HEK293T (cell line): ENCODE results near the gene SNX9.

Experiments used
- CTCF ChIA-PET: fragments of 350-600 bp; formaldehyde crosslinking; extraction: SDS; loops from one replicate; lab custom pipeline; 2021; ENCODE audit warnings: antibody characterized with exemption, inconsistent platforms; lab: Yijun Ruan, JAX
- POLR2A ChIA-PET: fragments of 350-600 bp; formaldehyde crosslinking; extraction: SDS; loops from one replicate; lab custom pipeline; 2020; ENCODE audit warnings: antibody characterized with exemption, inconsistent platforms; lab: Yijun Ruan, JAX
- DNase-seq: peaks from one replicate; pipeline ENCODE4 v3.0.0; 2012; ENCODE audit warnings: mixed read lengths; ENCODE audit errors: extremely low spot score
- ARNT ChIP-seq: fragments of 450-650 bp; IDR thresholded peaks from 2 replicates; pipeline ENCODE4 v1.6.1; 2017; ENCODE audit warnings: mild to moderate bottlenecking
- BHLHE40 ChIP-seq: fragments of 450-650 bp; IDR thresholded peaks from 2 replicates; pipeline ENCODE4 v1.6.1; 2016; ENCODE audit warnings: mild to moderate bottlenecking, moderate library complexity, borderline replicate concordance
- CTBP1 ChIP-seq: fragments of 450-650 bp; IDR thresholded peaks from 2 replicates; pipeline ENCODE4 v1.6.1; 2016; ENCODE audit warnings: borderline replicate concordance
- ELF4 ChIP-seq: fragments of 450-650 bp; IDR thresholded peaks from 2 replicates; pipeline ENCODE4 v1.6.1; 2017; ENCODE audit warnings: antibody characterized with exemption
- FOXA1 ChIP-seq: fragments of 450-650 bp; IDR thresholded peaks from 2 replicates; pipeline ENCODE4 v1.6.1; 2016; ENCODE audit warnings: mild to moderate bottlenecking
- FOXK2 ChIP-seq: fragments of 450-650 bp; IDR thresholded peaks from 2 replicates; pipeline ENCODE4 v1.6.1; 2016; ENCODE audit warnings: mild to moderate bottlenecking
- FOXM1 ChIP-seq: fragments of 450-650 bp; IDR thresholded peaks from 2 replicates; pipeline ENCODE4 v1.6.1; 2017; ENCODE audit warnings: mild to moderate bottlenecking, borderline replicate concordance
- HDGF ChIP-seq: fragments of 450-650 bp; IDR thresholded peaks from 2 replicates; pipeline ENCODE4 v1.6.1; 2017; ENCODE audit warnings: antibody characterized with exemption, borderline replicate concordance
- L3MBTL2 ChIP-seq: fragments of 450-650 bp; conservative IDR thresholded peaks from 2 replicates; pipeline ENCODE4 v1.6.1; 2016; ENCODE audit warnings: mild to moderate bottlenecking
- LEF1 ChIP-seq: fragments of 450-650 bp; IDR thresholded peaks from 2 replicates; pipeline ENCODE4 v1.6.1; 2017; ENCODE audit warnings: mild to moderate bottlenecking, borderline replicate concordance
- NFRKB ChIP-seq: fragments of 450-650 bp; IDR thresholded peaks from 2 replicates; pipeline ENCODE4 v1.6.1; 2016; ENCODE audit warnings: mild to moderate bottlenecking, moderate library complexity
- PKNOX1 ChIP-seq: fragments of 450-650 bp; IDR thresholded peaks from 2 replicates; pipeline ENCODE4 v1.6.1; 2016
- SP1 ChIP-seq: fragments of 450-650 bp; IDR thresholded peaks from 2 replicates; pipeline ENCODE4 v1.6.1; 2017
- SUZ12 ChIP-seq: fragments of 450-650 bp; IDR thresholded peaks from 2 replicates; pipeline ENCODE4 v1.6.1; 2016; ENCODE audit warnings: mild to moderate bottlenecking
- TARDBP ChIP-seq: fragments of 450-650 bp; IDR thresholded peaks from 2 replicates; pipeline ENCODE4 v1.6.1; 2016
- ZNF384 ChIP-seq: fragments of 450-650 bp; IDR thresholded peaks from 2 replicates; pipeline ENCODE4 v1.6.1; 2016

The SNX9 gene

GRCh38 chr6:157974967-157975366, 151.9 kb downstream of the SNX9 start:
- ChIA-PET CTCF (no interaction called here), POLR2A (no interaction called here)

DNA sequence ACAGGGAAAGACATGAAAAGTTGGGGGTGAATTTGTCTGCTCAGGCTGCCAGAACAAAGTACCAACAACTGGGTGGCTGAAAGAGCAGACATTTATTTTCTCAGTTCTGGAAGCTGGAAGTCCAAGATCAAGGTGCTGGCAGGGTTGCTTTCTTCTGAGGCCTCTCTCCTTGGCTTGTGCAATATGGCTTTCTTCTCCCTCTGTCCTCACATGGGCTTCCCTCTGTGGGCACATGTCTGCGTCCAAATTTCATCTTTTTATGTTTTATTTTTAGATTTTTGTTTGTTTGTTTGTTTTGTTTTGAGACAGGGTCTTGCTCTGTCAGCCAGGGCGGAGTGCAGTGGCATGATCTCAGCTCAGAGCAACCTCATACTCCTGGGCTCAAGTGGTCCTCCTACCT, 152.4 kb downstream of the SNX9 start:
- CTCF ChIA-PET, result interaction anchor here (0.8 kb wide), 1 partner anchor 642 kb away, joined by 3 read pairs; no protein-coding TSS in a partner anchor
- POLR2A ChIA-PET, result no interaction called here
- DNase-seq, result no peak
- TF ChIP-seq FOXM1, result no peak
- no peak for TF ChIP-seq ZNF384
- no peak for TF ChIP-seq LEF1
- no peak for TF ChIP-seq FOXK2
- no peak for TF ChIP-seq SP1
- TF ChIP-seq NFRKB, result no peak
- no peak for TF ChIP-seq PKNOX1
- no peak for TF ChIP-seq HDGF
- TF ChIP-seq L3MBTL2, result no peak
- TF ChIP-seq ARNT, result no peak
- no peak for TF ChIP-seq CTBP1
- TF ChIP-seq FOXA1, result no peak
- TF ChIP-seq BHLHE40, result no peak
- TF ChIP-seq SUZ12, result no peak
- TF ChIP-seq ELF4, result no peak
- no peak for TF ChIP-seq TARDBP

More at GRCh38 chr6:157974967-157975366, 151.9 kb downstream of the SNX9 start:
- no peak for TF ChIP-seq LEF1
- no peak for TF ChIP-seq TARDBP
- no peak for TF ChIP-seq SP1
- no peak for TF ChIP-seq SUZ12
- TF ChIP-seq ELF4, result no peak
- no peak for TF ChIP-seq FOXA1
- TF ChIP-seq BHLHE40, result no peak
- no peak for TF ChIP-seq FOXM1
- no peak for TF ChIP-seq ARNT
- TF ChIP-seq CTBP1, result no peak
- DNase-seq, result no peak

DNA sequence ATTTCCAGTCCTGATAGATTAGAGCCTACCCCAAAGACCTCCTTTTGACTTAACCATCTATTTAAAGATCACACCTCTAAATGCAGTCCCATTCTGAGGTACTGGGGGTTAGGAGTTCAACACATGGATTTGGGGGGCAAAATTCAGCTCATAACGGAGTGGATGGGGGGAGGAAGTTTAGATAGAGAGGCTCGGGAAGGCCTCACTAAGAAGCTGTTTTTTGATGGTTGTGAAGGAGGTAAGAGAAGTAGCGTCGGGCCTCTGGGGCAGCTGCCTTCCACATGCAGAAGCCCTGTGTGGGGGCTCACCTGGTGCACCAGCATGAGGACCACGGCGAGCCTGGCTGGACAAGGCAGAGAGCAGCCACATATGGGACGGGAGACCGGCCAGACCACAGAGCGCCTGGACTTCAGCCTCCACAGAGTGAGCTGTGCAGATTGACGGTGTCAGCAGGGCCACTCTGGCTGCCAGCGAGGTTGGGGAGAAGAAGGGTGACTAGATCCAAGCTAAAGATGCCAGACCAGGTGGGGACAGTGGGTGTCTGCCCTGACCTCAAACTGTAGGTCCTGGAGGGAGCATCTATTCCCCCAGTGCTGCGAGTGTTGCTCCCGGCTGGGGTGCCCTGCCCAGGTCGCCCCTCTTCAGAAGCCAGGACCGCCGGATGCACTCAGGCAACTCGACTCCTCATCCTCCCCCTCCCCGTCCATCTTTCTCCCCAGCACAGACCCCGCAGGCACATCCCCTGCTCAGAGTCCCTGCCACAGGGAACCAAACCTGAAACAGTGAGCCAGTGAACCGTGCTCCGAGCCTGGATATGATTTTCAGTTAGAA, 153.5 kb downstream of the SNX9 start:
- DNase-seq, result no peak
- TF ChIP-seq FOXM1, result no peak
- no peak for TF ChIP-seq HDGF
- no peak for TF ChIP-seq ARNT
- TF ChIP-seq SUZ12, result no peak
- TF ChIP-seq FOXA1, result no peak
- no peak for TF ChIP-seq PKNOX1
- TF ChIP-seq ZNF384, result no peak
- no peak for TF ChIP-seq CTBP1
- no peak for TF ChIP-seq NFRKB
- no peak for TF ChIP-seq L3MBTL2
- no peak for TF ChIP-seq ELF4
- no peak for TF ChIP-seq FOXK2
- no peak for TF ChIP-seq LEF1
- no peak for TF ChIP-seq SP1
- no peak for TF ChIP-seq TARDBP
- POLR2A ChIA-PET, result no interaction called here
- CTCF ChIA-PET, result no interaction called here

- no peak for DNase-seq
- ChIA-PET CTCF (interaction anchor here (1.0 kb wide), 1 partner anchor 50 kb away, joined by 3 read pairs; no protein-coding TSS in a partner anchor), POLR2A (no interaction called here)
- TF ChIP-seq FOXK2 (no peak), L3MBTL2 (no peak)
Measured at GRCh38 chr6:157977176-157977804, 154.2 kb downstream of the SNX9 start.

DNA sequence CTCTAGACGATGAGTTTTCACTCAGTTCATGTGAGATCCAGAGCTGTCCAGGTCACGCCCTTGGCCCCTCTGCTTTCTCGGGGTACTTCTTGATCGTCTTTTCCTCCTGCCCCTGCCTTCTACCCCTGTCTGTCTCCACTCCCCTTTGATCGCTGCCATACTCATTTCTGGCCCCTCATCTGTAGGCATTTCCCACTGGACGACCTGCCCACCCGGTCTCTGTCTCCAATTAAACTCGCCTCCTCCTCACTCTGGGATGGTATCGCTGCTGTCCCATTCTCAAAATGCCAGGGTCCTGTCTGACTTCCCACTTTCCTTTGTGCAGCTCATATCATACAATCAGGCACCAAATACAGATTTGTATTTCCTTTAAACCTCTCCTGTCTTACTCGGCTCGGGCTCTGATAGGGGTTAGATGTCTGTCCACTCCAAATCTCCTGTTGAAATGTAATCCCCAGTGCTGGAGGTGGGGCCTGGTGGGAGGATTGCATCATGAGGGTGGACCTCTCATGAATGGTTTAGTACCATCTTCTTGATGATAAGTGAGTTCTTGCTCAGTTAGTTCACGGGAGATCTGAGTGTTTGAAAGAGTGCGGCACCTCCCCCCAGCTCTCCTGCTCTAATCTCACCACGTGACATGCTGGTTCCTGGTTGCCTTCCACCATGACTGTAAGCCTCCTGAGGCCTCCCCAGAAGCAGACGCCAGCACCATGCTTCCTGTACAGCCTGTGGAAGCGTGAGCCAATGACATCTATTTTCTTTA, 155.2 kb downstream of the SNX9 start:
- CTCF ChIA-PET, result interaction anchor here (1.0 kb wide), 1 partner anchor 49 kb away, joined by 3 read pairs; no protein-coding TSS in a partner anchor
- POLR2A ChIA-PET, result no interaction called here
- TF ChIP-seq HDGF, result no peak
- no peak for TF ChIP-seq SUZ12
- TF ChIP-seq ARNT, result no peak
- TF ChIP-seq LEF1, result no peak
- TF ChIP-seq ELF4, result no peak
- no peak for TF ChIP-seq CTBP1
- no peak for TF ChIP-seq BHLHE40
- TF ChIP-seq TARDBP, result no peak
- no peak for TF ChIP-seq FOXM1
- TF ChIP-seq FOXK2, result no peak
- TF ChIP-seq NFRKB, result no peak
- TF ChIP-seq ZNF384, result no peak
- no peak for DNase-seq

GRCh38 chr6:157980288-157981131, 157.5 kb downstream of the SNX9 start:
- ChIA-PET CTCF (no interaction called here), POLR2A (interaction anchor here (1.4 kb wide), 1 partner anchor 46 kb away, joined by 4 read pairs; no protein-coding TSS in a partner anchor)
- TF ChIP-seq ZNF384 (no peak), NFRKB (no peak), CTBP1 (no peak)
- no peak for DNase-seq
